AG10803 (cell line): Measurements from ENCODE around the gene CYP27A1.

Source experiments
- DNase-seq: peaks from one replicate; pipeline ENCODE4 v3.0.0; 2010; ENCODE audit warnings: low read depth
- H3K4me3 ChIP-seq: 2 replicates; pipeline ENCODE4 v1.5.1; 2011; ENCODE audit warnings: mild to moderate bottlenecking, low read length, control low read depth
- TF ChIP-seq, protein P1 (sequence below): conservative IDR thresholded peaks from 2 replicates; pipeline ENCODE4 v1.5.1; 2011; ENCODE audit warnings: mild to moderate bottlenecking, low read length, control low read depth, inconsistent platforms

The CYP27A1 gene

DNA sequence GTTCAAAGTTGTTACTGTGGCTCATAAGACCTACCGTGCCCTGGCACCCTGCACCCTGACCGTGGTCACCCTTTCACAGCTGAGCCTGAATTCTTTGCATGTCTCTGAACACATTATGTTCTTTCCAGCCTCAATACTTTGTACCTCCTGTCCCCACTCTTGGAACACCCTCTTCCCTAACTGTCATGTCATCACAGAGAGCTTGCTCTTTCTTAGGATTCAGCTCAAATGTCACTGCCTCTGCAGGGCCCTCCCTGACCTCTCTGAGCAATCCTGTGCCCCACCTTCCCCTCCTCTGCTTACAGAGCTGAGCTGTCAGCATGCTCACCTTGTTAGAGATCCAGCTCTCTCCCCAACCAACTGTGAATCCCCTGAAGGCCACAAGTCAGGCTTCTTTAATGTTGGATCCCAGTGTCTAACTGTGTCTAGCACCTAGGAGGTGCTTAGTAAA lies 34.6 kb downstream of the CYP27A1 start:
- no peak for DNase-seq
- TF ChIP-seq, protein P1, sequence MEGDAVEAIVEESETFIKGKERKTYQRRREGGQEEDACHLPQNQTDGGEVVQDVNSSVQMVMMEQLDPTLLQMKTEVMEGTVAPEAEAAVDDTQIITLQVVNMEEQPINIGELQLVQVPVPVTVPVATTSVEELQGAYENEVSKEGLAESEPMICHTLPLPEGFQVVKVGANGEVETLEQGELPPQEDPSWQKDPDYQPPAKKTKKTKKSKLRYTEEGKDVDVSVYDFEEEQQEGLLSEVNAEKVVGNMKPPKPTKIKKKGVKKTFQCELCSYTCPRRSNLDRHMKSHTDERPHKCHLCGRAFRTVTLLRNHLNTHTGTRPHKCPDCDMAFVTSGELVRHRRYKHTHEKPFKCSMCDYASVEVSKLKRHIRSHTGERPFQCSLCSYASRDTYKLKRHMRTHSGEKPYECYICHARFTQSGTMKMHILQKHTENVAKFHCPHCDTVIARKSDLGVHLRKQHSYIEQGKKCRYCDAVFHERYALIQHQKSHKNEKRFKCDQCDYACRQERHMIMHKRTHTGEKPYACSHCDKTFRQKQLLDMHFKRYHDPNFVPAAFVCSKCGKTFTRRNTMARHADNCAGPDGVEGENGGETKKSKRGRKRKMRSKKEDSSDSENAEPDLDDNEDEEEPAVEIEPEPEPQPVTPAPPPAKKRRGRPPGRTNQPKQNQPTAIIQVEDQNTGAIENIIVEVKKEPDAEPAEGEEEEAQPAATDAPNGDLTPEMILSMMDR, result no peak

DNA sequence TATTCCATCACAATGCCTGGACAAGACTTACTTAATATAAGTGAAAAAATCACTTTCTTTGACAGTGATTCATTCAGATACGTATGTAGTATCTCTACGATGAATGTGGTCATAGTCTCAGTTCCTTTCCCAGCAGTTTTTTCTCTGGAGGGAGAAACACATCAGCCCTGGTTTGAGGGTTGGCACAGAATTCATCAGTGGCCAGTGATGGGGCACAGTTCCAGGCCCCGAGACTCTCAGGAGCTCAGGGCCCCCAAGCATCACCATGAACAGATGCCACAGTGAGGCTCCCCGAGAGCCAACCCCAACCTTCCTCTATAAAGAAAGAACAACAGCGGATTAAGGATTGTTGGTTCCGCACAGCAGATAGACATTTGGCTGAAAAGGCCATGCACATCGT lies 37.1 kb downstream of the CYP27A1 start:
- TF ChIP-seq, protein P1, result no peak
- no peak overlapping the region for H3K4me3 ChIP-seq
- no peak for DNase-seq

More for the DNA sequence above, 34.6 kb downstream of the CYP27A1 start:
- no peak overlapping the region for H3K4me3 ChIP-seq

DNA sequence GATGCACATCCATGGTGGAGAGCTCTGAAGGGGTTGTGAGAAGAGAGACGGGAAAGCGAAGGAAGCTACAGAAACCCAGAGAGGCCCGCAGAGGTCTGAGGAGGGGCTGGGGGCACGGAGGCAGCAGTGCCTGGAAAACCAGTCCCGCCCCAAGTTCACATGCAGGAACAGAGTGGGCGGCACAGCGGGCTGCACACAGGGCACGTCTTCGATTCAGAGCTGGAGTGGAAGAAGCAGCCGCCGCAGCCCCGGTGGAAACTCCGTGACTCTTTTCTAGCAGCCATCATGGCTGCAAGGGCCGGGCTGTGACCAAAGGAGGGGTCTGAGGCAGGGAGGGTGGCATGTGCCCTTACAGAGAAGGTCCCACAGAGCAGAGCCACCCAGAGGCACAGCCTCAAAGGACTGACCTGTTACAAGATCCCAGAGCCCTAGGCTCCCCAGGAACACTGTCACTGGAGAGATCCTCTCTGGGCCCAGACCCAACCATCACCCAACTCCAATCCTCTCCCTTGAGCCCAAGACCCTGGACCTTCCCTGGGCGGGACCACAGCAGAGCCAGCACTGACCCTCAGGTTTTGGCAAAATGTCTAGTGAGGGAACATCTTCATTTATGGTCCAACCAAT lies 38.9 kb downstream of the CYP27A1 start:
- TF ChIP-seq, protein P1, result no peak
- no peak overlapping the region for H3K4me3 ChIP-seq
- DNase-seq, result no peak

DNA sequence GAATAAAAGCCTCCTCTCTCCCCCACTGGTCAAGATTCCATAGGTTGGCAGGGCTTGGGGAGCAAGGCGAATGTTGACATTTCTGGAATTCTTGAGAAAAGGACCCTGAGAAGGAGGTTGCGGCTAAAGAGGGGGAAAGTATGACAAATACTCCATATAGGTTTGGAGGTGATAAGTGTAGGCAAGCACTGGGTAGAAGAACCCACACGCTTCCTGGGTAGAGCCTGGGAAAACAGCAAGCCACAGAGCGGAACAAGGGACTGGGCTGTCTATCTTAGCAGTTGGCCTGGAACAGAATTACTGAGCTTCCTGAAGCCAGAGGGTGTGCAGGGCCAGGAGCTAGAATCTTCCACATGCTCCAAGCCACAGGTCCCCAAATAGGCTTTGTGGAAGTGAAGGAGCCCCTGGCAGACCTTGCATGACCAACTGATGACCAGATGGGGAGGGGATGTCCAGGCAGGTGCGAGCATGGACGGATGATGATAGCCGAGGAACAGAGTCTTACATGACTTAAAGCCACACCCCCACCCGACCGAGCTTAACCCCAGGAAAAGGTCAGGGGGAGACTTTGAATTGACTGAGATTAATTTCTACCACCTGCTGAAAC lies 39.8 kb downstream of the CYP27A1 start:
- H3K4me3 ChIP-seq, result no peak overlapping the region
- DNase-seq, result no peak
- TF ChIP-seq, protein P1, result no peak

DNA sequence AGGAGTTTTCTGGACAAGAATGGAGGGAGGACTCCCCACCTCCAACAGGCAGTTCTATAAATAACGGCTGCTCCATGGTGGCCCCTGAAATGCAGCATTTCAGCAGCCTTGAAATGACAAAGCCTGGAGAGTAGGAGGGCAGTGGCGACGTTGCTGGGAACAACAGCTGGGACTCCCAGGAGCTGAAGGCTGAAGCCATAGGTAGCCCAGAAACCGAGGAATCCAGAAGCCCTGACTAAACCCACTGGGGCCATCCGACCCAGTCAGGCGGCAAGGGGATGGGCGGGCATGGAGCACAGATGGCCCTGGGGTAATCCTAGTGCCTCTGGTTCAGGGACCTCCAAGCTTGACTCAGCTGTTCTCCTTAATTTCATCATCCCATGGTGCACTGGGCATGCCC lies 40.7 kb downstream of the CYP27A1 start:
- H3K4me3 ChIP-seq, result no peak overlapping the region
- TF ChIP-seq, protein P1, result no peak
- no peak for DNase-seq

DNA sequence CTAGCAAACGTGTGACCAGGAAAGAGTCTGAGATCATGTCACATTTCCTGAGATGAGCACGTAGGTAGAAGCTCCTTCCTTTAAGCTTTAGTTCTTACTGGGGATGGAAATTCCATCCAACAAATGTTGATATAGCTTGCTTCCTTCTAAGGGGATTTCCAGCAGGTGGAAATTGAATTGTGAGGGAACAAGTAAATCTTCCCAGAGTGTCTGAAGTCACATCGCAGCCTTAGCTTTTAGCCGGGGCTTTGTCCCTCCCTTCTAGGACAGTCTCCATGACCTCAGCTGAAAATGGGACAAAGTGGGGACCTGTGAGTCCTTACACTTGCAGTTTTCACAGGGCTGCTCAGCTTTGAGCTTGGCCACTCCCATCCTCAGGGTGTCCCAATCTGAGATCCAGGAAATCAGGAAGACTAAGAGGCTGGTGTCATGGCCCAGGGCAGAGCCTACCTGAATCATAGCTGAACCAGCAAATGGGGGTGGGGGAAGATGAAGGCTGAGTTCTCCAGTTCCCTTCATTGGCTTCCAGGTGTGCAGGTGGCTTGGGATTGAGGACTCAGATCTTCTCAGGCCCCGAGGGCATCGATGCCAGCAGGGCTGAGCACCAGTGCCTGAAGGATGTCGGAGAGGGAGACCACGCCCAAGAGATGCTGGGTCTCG lies 41.4 kb downstream of the CYP27A1 start:
- H3K4me3 ChIP-seq, result no peak overlapping the region
- DNase-seq, result no peak
- TF ChIP-seq, protein P1, result no peak

DNA sequence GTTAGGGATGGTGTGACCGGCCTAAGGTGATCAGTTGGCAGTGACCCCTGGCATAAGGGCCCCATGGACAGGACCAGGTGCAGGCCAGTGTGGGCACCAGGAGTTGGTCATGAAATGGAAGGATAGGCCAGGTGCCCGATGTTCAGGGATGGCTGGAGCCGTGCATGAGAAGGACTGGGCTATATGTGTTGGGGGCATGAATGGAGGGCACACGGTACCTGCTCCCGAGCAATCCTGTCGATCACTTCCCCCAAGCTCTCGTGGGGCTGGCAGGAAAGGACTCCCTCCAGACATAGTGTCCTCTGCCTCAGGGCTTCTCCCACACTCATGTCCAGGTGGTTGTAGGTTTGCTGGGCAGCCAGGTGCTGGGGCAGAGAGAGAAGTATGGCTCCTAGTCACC lies 42.1 kb downstream of the CYP27A1 start:
- TF ChIP-seq, protein P1, result no peak
- H3K4me3 ChIP-seq, result no peak overlapping the region
- no peak for DNase-seq
